Endothelial cell of umbilical vein (primary cell): ENCODE measurements around the gene RAC2. TPM values are rescaled to one million over a fixed set of nuclear protein-coding genes. Genes with fewer than 3 reads are reported as not detected.

Source experiments
- BruUV-seq: library from RNA; stranded (reverse); fragments of 400-500 nt; replicated peaks from 2 replicates; lab custom pipeline; 2021; lab: Mats Ljungman, UMichigan
- CTCF ChIA-PET: fragments of 300-600, 350-600 bp; sonication (Branson Sonifier 250); formaldehyde crosslinking; loops from one replicate; lab custom pipeline; 2021; ENCODE audit warnings: antibody characterized with exemption, inconsistent platforms; lab: Charles Lee
- POLR2A ChIA-PET: fragments of 300-600, 350-600 bp; sonication (Branson Sonifier 250); formaldehyde crosslinking; loops from one replicate; lab custom pipeline; 2021; ENCODE audit warnings: antibody characterized with exemption, inconsistent platforms; lab: Charles Lee
- DNase-seq: peaks from one replicate; pipeline ENCODE4 v3.0.0-alpha.2; 2011; ENCODE audit warnings: low read depth, low spot score
- FAIRE-seq: peaks from 2 replicates; lab custom pipeline; 2011; peaks lifted over from hg19 to GRCh38; lab: Jason Lieb, UNC
- H2AFZ ChIP-seq: 2 replicates; pipeline ENCODE4 v1.6.0; 2012; ENCODE audit warnings: low read depth, low read length, control low read depth, inconsistent platforms
- H3K27ac ChIP-seq: 2 replicates; pipeline ENCODE4 v1.5.1; 2011; ENCODE audit warnings: low read depth, mild to moderate bottlenecking, control low read depth, low read length, moderate library complexity; ENCODE audit not compliant: insufficient read depth
- H3K27me3 ChIP-seq, 2 experiments: 2 replicates each; pipeline versions ENCODE4 v1.6.0 to v1.6.1; 2011; ENCODE audit warnings: low read length in 2 of 2, mixed read lengths in 1 of 2; ENCODE audit not compliant: control insufficient read depth in 2 of 2, insufficient read depth in 2 of 2
- H3K36me3 ChIP-seq, 2 experiments: 2 replicates in 1 of 2; 3 replicates in 1 of 2; pipeline ENCODE4 v1.5.1; 2011; ENCODE audit warnings: low read length in 2 of 2, mild to moderate bottlenecking in 1 of 2, moderate library complexity in 1 of 2; ENCODE audit not compliant: control insufficient read depth in 2 of 2, insufficient read depth in 2 of 2; ENCODE audit errors: extremely low read depth in 1 of 2
- H3K4me1 ChIP-seq: 3 replicates; pipeline ENCODE4 v1.5.1; 2011; ENCODE audit warnings: mild to moderate bottlenecking, low read length; ENCODE audit not compliant: control insufficient read depth, insufficient read depth; ENCODE audit errors: extremely low read depth
- H3K4me2 ChIP-seq: 2 replicates; pipeline ENCODE4 v1.6.1; 2011; ENCODE audit warnings: low read length, control low read depth, mixed read lengths; ENCODE audit not compliant: insufficient read depth
- H3K4me3 ChIP-seq, 3 experiments: fragments of 200-600 bp in 1 of 3; sonication (generic), shearing (Covaris generic) in 1 of 3; replicated peaks in 1 of 3; 2 replicates each; pipeline ENCODE4 v1.5.1; 2011 to 2016; ENCODE audit warnings: control low read depth in 3 of 3, low read length in 3 of 3, mild to moderate bottlenecking in 2 of 3, inconsistent platforms in 1 of 3, low read depth in 1 of 3, moderate library complexity in 1 of 3; ENCODE audit not compliant: insufficient read depth in 1 of 3
- H3K79me2 ChIP-seq: 2 replicates; pipeline ENCODE4 v1.6.0; 2012; ENCODE audit warnings: low read length, inconsistent platforms; ENCODE audit not compliant: control insufficient read depth, insufficient read depth
- H3K9ac ChIP-seq: replicated peaks from 2 replicates; pipeline ENCODE3; 2011; ENCODE audit warnings: low read length, control low read depth; ENCODE audit not compliant: insufficient read depth; ENCODE audit errors: extremely low read depth
- H3K9me1 ChIP-seq: replicated peaks from 3 replicates; pipeline ENCODE4 v1.6.0; 2011; ENCODE audit warnings: mild to moderate bottlenecking, low read length; ENCODE audit not compliant: control insufficient read depth, insufficient read depth; ENCODE audit errors: extremely low read depth
- H3K9me3 ChIP-seq: replicated peaks from 2 replicates; pipeline ENCODE4 v1.5.1; 2012; ENCODE audit warnings: low read length, inconsistent platforms; ENCODE audit not compliant: control insufficient read depth, insufficient read depth
- H4K20me1 ChIP-seq: replicated peaks from 2 replicates; pipeline ENCODE3; 2011; ENCODE audit warnings: mild to moderate bottlenecking, low read length; ENCODE audit not compliant: control insufficient read depth, insufficient read depth; ENCODE audit errors: extremely low read depth
- CTCF ChIP-seq, 2 donors: IDR thresholded peaks; 1 replicate in 1 of 2; 2 replicates in 1 of 2; pipeline ENCODE4 v1.5.1; 2011; ENCODE audit warnings: low read length in 2 of 2, mild to moderate bottlenecking in 2 of 2, moderate library complexity in 2 of 2, control low read depth in 1 of 2, inconsistent platforms in 1 of 2, low read depth in 1 of 2; ENCODE audit not compliant: insufficient read depth in 1 of 2; ENCODE audit errors: extremely low read depth in 1 of 2
- EZH2 ChIP-seq: IDR thresholded peaks from 2 replicates; pipeline ENCODE4 v1.6.1; 2012; ENCODE audit warnings: borderline replicate concordance, low read depth, mild to moderate bottlenecking, moderate library complexity, low read length, inconsistent platforms; ENCODE audit not compliant: severe bottlenecking
- FOS ChIP-seq: IDR thresholded peaks from 2 replicates; pipeline ENCODE4 v1.6.1; 2011; ENCODE audit warnings: mild to moderate bottlenecking, low read length, moderate library complexity, borderline replicate concordance; ENCODE audit not compliant: insufficient read depth
- GATA2 ChIP-seq: IDR thresholded peaks from 2 replicates; pipeline ENCODE4 v1.7.0; 2011; ENCODE audit warnings: low read depth, mild to moderate bottlenecking, moderate library complexity, mixed read lengths, low read length; ENCODE audit not compliant: insufficient read length, insufficient read depth
- JUN ChIP-seq: IDR thresholded peaks from 2 replicates; pipeline ENCODE4 v1.6.1; 2011; ENCODE audit warnings: borderline replicate concordance, low read depth; ENCODE audit not compliant: insufficient read length, insufficient read depth
- MYC ChIP-seq: IDR thresholded peaks from one replicate; pipeline ENCODE4 v1.6.1; 2011; ENCODE audit warnings: mild to moderate bottlenecking, low read depth, low read length
- POLR2A ChIP-seq: IDR thresholded peaks from 2 replicates; pipeline ENCODE4 v1.6.1; 2012; ENCODE audit warnings: low read depth, mild to moderate bottlenecking, control low read depth, low read length
- POLR2AphosphoS5 ChIP-seq: IDR thresholded peaks from 2 replicates; pipeline ENCODE4 v1.6.1; 2012; ENCODE audit warnings: low read depth, mild to moderate bottlenecking, control low read depth, low read length, moderate library complexity; ENCODE audit not compliant: insufficient read depth
- dilution Hi-C: fragments of 300-500 bp; cut with MboI; formaldehyde crosslinking; loops from one replicate; pipeline ENCODE4 v1.15.0; 2019; ENCODE audit warnings: low sequenced_read_pairs; ENCODE audit not compliant: extremely low pct_ligation_motif_present
- intact Hi-C: fragments of 100-400 bp; cut with micrococcal nuclease; formaldehyde crosslinking; loops from one replicate; pipeline ENCODE4 v1.10.0; 2022
- polyA plus RNA-seq, 4 experiments: library from polyadenylated mRNA; depleted of rRNA in 3 of 4; stranded (reverse) in 3 of 4; unstranded in 1 of 4; fragments of >200 nt; gene quantifications; 2 replicates each; pipeline versions ENCODE4 v1.2.1 to v1.2.3, GENCODE V29; 2011 to 2012; ENCODE audit warnings: missing spikeins in 1 of 4
- total RNA-seq: library from RNA; stranded (reverse); gene quantifications from 2 replicates; pipeline ENCODE4 v1.2.3, GENCODE V29; 2021
- TF ChIP-seq, protein P1 (sequence below): IDR thresholded peaks from 2 replicates; pipeline ENCODE4 v1.6.1; 2011; ENCODE audit not compliant: insufficient read depth, insufficient read length

The RAC2 gene
- total and polyA plus RNA-seq, 2 donors (not counting 3 experiments of a cell fraction or from before 2014, with no cell fraction given) = 122 to 181 TPM

- ChIA-PET CTCF (interaction anchor here (1.0 to 4.7 kb wide), 8 partner anchors 8 to 32 kb away, joined by 3 to 45 read pairs (median 4); no protein-coding TSS in a partner anchor), POLR2A (interaction anchor here (0.6 kb wide), 1 partner anchor 342 kb away, joined by 3 read pairs; no protein-coding TSS in a partner anchor)
- H3K36me3 ChIP-seq = peaks cover 5% of the 10 kb centered on the region in 2 experiments
- no peaks in the 10 kb centered on the region for H3K27me3 ChIP-seq
- H3K9me1 ChIP-seq = no peaks in the 10 kb centered on the region
- H3K9me3 ChIP-seq = no peaks in the 10 kb centered on the region
- intact Hi-C loops (no loop called here), dilution Hi-C loops (no loop called here)
- peak overlapping the region; percentile 27 for H3K4me2 ChIP-seq
- BruUV-seq = no TSS peak
- no peak for TF ChIP-seq EZH2
- peak; percentile 61 for TF ChIP-seq FOS
- no peaks in the 10 kb centered on the region for H4K20me1 ChIP-seq
- H3K27ac ChIP-seq = peak overlapping the region; percentile 57
- no peak overlapping the region for H3K9ac ChIP-seq
- H2AFZ ChIP-seq = no peak overlapping the region
- FAIRE-seq (peak; percentile 93), DNase-seq (peak; percentile 68)
- H3K4me3 ChIP-seq = no peak overlapping the region
- H3K4me1 ChIP-seq = peaks cover 27% of the 10 kb centered on the region
- no peaks in the 10 kb centered on the region for H3K79me2 ChIP-seq
These were observed 14.9 kb downstream of the RAC2 start for GRCh38 chr22:37229012-37229804.

- FAIRE-seq = no peak
- no peak overlapping the region for H3K4me3 ChIP-seq
- BruUV-seq = no TSS peak
- TF ChIP-seq CTCF (IDR thresholded peaks at IDR 0.05; ENCODE audit: extremely low read depth in 1 of 2, insufficient read depth in 1 of 2, low read depth in 1 of 2, low read length in 2 of 2) (no peak), POLR2AphosphoS5 (no peak), MYC (no peak), POLR2A (no peak), GATA2 (no peak), JUN (no peak), FOS (no peak), EZH2 (no peak)
- TF ChIP-seq, protein P1, sequence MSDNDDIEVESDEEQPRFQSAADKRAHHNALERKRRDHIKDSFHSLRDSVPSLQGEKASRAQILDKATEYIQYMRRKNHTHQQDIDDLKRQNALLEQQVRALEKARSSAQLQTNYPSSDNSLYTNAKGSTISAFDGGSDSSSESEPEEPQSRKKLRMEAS = no peak
- H3K4me2 ChIP-seq = no peak overlapping the region
- H3K27ac ChIP-seq = peak overlapping the region; percentile 2
- ChIA-PET POLR2A (interaction anchor here (0.6 kb wide), 1 partner anchor 341 kb away, joined by 3 read pairs; no protein-coding TSS in a partner anchor), CTCF (interaction anchor here (1.3 to 4.7 kb wide), 5 partner anchors 9 to 32 kb away, joined by 4 to 45 read pairs (median 6); no protein-coding TSS in a partner anchor)
- H3K9me3 ChIP-seq = no peaks in the 10 kb centered on the region
- H4K20me1 ChIP-seq = no peaks in the 10 kb centered on the region
- intact Hi-C loops (no loop called here), dilution Hi-C loops (no loop called here)
- H3K9me1 ChIP-seq = no peaks in the 10 kb centered on the region
- H3K79me2 ChIP-seq = no peaks in the 10 kb centered on the region
- no peak for DNase-seq
- no peaks in the 10 kb centered on the region for H3K27me3 ChIP-seq
- peaks cover 27% of the 10 kb centered on the region for H3K4me1 ChIP-seq
- peaks cover 5 to 6% of the 10 kb centered on the region in 2 experiments for H3K36me3 ChIP-seq
- no peak overlapping the region for H3K9ac ChIP-seq
- no peak overlapping the region for H2AFZ ChIP-seq
These were observed 15.7 kb downstream of the RAC2 start for GRCh38 chr22:37228106-37229011.
